ENCODE measurements around the gene PIK3C2G. TPM values are rescaled to one million over a fixed set of nuclear protein-coding genes. Genes with fewer than 3 reads are reported as not detected.

PIK3C2G gene
- total and polyA plus RNA-seq, 2 of the 4 experiments (the other 2 are of a cell fraction): not detected

DNA sequence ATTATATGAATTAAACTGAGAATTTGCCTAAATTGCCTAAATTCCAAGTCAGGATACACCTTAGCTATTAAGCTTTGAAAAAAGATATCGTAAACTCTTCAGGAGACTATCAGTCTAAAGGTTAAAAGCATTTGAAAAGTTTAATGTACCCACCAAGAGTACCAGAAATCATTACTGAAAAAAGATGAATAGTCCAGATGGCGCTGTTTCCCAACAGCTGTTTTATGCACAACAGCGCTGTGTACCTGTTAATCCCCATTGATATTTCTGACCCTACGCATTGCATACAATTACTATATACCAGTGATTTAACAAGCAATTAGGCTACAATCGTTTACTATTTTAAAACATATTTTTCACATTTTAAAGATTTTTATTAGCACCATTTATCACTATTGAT is 291.5 kb downstream of the PIK3C2G start:
- no peaks in the 10 kb centered on the region for H3K27me3 ChIP-seq (ENCODE audit: control insufficient read depth, insufficient read depth, low read length)
- no peak overlapping the region for H3K56ac ChIP-seq (ENCODE audit: extremely low read depth, insufficient read depth, low read length)
- WGBS, 2 experiments (ENCODE audit: extremely low coverage in 2 of 2, insufficient read length in 1 of 2): 100% methylated on average over 1 of the region's 5 CpGs; no CpG with 5 or more reads in 1 of the 2 experiments
- no peaks in the 10 kb centered on the region for H4K20me1 ChIP-seq (ENCODE audit: insufficient read depth, low read length)
- H2AK5ac ChIP-seq (ENCODE audit: low read depth, low read length): no peak overlapping the region
- ChIA-PET POLR2A (ENCODE audit: unreplicated experiment) (no interaction called here), CTCF (interaction anchor here (0.6 to 1.9 kb wide), 2 partner anchors 10 to 135 kb away, joined by 3 to 7 read pairs; no protein-coding TSS in a partner anchor)
- H4K5ac ChIP-seq (ENCODE audit: low read depth, low read length): no peak overlapping the region
- H3K9ac ChIP-seq (ENCODE audit: low read depth, low read length): no peak overlapping the region
- intact Hi-C loops (cut with micrococcal nuclease): no loop called here
- no peak overlapping the region for H2BK120ac ChIP-seq (ENCODE audit: low read depth, low read length)
- peaks cover 3% of the 10 kb centered on the region; the same call in 1 of the 2 replicates for H3K4me1 ChIP-seq (ENCODE audit: control insufficient read depth, insufficient read depth, low read length)
- no peak overlapping the region for H3K4me3 ChIP-seq (ENCODE audit: insufficient read depth, low read depth, low read length)
- no peaks in the 10 kb centered on the region for H3K9me1 ChIP-seq (ENCODE audit: insufficient read depth, low read length)
- no peak overlapping the region for H2BK15ac ChIP-seq (ENCODE audit: low read depth, low read length)
- H3K18ac ChIP-seq (ENCODE audit: low read depth, low read length): no peak overlapping the region
- H3K23ac ChIP-seq (ENCODE audit: low read depth, low read length): no peak overlapping the region
- no peak overlapping the region for H3K14ac ChIP-seq (replicated peaks; ENCODE audit: low read depth, low read length)
- ATAC-seq (ENCODE audit: low read depth) (no peak), DNase-seq (no peak)
- no peaks in the 10 kb centered on the region for H3K36me3 ChIP-seq (ENCODE audit: control insufficient read depth, insufficient read depth, low read length)
- BruUV-seq (replicated peaks): no TSS peak
- H2BK20ac ChIP-seq (ENCODE audit: low read depth, low read length): no peak overlapping the region
- no peak overlapping the region for H4K91ac ChIP-seq (ENCODE audit: insufficient read depth, low read depth, low read length)
- in situ Hi-C loops (cut with MboI; ENCODE audit: low sequenced_read_pairs): no loop called here
- H3K4me2 ChIP-seq (ENCODE audit: low read depth, low read length): no peak overlapping the region
- H4K8ac ChIP-seq (ENCODE audit: low read depth in 2 of 2, low read length in 2 of 2): no peak overlapping the region
- H3K9me3 ChIP-seq (ENCODE audit: control insufficient read depth, insufficient read depth, low read length): no peaks in the 10 kb centered on the region
- H3K27ac ChIP-seq (ENCODE audit: insufficient read depth, low read length): no peak overlapping the region
- TF ChIP-seq, protein P1, sequence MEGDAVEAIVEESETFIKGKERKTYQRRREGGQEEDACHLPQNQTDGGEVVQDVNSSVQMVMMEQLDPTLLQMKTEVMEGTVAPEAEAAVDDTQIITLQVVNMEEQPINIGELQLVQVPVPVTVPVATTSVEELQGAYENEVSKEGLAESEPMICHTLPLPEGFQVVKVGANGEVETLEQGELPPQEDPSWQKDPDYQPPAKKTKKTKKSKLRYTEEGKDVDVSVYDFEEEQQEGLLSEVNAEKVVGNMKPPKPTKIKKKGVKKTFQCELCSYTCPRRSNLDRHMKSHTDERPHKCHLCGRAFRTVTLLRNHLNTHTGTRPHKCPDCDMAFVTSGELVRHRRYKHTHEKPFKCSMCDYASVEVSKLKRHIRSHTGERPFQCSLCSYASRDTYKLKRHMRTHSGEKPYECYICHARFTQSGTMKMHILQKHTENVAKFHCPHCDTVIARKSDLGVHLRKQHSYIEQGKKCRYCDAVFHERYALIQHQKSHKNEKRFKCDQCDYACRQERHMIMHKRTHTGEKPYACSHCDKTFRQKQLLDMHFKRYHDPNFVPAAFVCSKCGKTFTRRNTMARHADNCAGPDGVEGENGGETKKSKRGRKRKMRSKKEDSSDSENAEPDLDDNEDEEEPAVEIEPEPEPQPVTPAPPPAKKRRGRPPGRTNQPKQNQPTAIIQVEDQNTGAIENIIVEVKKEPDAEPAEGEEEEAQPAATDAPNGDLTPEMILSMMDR (conservative IDR thresholded peaks at IDR 0.05; ENCODE audit: low read depth, low read length): 0 out of 2 replicates have a peak, but pooled peaks have one; percentile 7
- TF ChIP-seq CHD1 (IDR thresholded peaks at IDR 0.05; ENCODE audit: low read depth, low read length): no peak
- no peak for TF ChIP-seq MXI1 (IDR thresholded peaks at IDR 0.05; ENCODE audit: borderline replicate concordance, low read depth, low read length)
- no peak for TF ChIP-seq MAZ (IDR thresholded peaks at IDR 0.05; ENCODE audit: borderline replicate concordance, low read depth, low read length)
- no peak for TF ChIP-seq NFE2L2 (IDR thresholded peaks at IDR 0.05; ENCODE audit: low read depth, low read length)
- H2BK5ac ChIP-seq (ENCODE audit: low read depth, low read length, poor library complexity, severe bottlenecking): no peak overlapping the region
- H3K79me1 ChIP-seq (ENCODE audit: low read depth in 1 of 2, low read length in 2 of 2): no peaks in the 10 kb centered on the region
- no peak overlapping the region for H2AK9ac ChIP-seq (replicated peaks; ENCODE audit: low read depth, low read length, poor library complexity)
- no peak overlapping the region for H2AFZ ChIP-seq (replicated peaks; ENCODE audit: low read length, poor library complexity)
- H3K4ac ChIP-seq (ENCODE audit: low read depth, low read length): no peak overlapping the region
- dilution Hi-C loops (cut with HindIII; ENCODE audit: low sequenced_read_pairs, unreplicated experiment): no loop called here

Data from IMR-90 (cell line).